ENCODE results near the gene UBE2V1. TPM values are rescaled to one million over a fixed set of nuclear protein-coding genes. Genes with fewer than 3 reads are reported as not detected.
"Not testable (repeated sequence)": the region's sequence is repeated elsewhere in the genome, so short reads cannot be mapped to it uniquely, and the experiment has no call there.

Gene UBE2V1
- 112 TPM for polyA plus RNA-seq (ENCODE audit: insufficient read length)

DNA sequence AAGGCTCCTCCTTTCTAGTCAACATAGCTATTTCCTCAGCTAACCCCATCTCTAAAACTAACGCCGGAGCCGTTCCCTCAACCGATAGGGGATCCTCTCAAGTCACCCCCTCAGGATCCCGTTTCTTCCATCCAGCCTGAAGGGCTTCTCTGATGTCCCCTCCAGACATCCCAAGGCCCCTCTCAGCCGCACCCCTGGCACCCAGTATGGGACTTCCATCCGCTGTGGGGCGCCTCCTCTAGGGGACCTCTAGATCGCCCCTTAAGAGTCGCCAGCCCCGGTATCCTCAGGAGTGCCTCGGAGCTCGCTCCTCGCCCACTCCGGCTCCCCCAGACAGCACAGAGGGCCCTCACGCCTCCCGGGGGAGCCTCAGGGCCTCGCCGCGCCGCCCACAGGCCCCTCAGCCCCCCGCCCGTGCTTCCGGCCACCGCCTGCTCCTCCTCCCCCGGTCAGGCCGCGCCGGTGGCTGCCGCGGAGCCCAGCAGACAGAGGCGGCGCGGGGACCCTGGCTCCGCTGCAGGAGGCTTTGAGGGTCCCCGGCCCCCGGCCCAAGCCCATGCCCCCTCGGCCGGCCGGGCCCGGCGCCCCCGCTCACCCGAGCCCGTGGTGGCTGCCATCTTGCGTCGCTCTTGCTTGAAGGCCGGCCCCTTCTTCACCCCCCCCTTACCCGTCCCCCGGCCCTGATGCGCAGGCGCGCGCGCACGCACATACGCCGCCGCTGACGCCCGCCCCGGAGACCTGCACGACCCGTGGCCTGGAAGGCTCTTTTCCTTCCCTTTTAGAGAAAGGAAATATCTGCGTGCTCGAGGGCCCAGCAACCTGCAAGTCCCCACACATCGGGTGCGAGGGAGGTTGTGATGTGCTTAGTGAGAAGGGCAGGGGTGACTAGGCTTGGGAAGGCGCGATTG lies at the start of gene UBE2V1:
UBE2V1 (minus strand) TSS at position 639 of the 908 bp plus-strand sequence; CDS start at position 617, 22 bp downstream.
- peak; percentile 94 for DNase-seq

GRCh38 chr20:50161494-50161893 lies 48.5 kb upstream of the UBE2V1 start:
- DNase-seq: not testable (repeated sequence)

DNA sequence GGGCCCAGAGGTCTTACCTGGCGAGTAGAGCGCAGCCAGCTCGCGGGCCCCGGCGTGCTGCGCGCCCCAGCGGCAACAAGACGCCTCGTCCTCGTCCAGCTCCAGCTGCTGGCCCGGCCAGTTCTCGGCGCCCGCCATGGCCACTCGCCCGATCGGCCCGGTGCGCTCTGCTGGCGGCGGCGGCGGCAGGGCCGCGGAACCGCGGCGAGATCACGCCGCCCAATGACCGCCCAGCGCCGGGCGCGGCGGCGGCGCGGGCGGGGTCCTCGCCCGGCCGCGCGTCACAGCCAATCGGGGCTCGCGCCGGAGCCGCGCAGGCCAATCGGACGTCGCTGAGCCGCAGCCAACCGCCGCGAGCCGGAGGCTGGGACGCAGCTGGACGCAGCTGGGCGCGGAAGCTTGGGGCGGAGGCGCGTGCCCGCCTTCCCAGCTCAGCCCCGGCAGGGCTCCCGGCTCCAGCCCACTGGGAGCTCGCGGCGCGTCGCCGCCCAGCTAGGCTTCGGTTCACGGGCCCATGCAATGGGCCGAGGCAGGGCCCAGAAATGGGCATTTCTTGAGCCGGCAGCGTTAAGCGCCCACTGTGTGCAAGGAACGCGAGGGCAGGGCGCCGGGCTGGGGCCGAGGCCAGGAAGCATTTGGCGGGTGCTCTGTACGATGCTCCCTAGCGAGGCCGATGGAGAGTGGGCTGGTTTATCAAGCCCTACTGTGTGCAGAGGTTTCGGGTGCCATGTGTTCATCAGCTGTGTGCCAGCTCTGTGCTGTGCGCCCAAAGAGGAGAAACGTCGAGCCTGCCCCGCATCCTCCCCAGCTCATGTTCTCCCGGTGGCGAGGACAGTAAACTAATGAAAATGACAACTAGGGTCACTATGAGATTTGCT lies 40.8 kb upstream of the UBE2V1 start, which contains the start of gene PEDS1:
PEDS1 (minus strand) TSS at position 224 of the 878 bp plus-strand sequence; CDS start at position 138, 86 bp downstream.
- DNase-seq: peak; percentile 94

DNA sequence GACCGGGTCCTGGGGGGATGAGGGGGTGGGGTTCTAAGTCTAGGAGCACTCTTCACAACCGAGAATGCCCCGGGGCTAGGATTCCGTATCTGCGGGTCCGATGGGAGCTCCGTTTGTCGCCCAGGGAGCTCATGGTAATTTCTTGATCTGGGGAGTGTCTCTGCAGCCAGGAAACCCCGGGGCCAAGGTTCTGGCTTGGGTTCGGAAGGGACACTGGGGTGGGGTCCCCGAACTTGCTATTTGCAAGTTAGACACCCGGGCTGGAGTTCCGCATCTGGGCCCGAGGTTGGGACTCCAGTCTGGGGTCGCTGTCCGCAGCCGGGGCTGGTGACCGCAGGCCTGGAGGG lies 40.2 kb upstream of the UBE2V1 start:
- no peak for DNase-seq

GRCh38 chr20:50152394-50153152 lies 39.6 kb upstream of the UBE2V1 start:
- no peak for DNase-seq

DNA sequence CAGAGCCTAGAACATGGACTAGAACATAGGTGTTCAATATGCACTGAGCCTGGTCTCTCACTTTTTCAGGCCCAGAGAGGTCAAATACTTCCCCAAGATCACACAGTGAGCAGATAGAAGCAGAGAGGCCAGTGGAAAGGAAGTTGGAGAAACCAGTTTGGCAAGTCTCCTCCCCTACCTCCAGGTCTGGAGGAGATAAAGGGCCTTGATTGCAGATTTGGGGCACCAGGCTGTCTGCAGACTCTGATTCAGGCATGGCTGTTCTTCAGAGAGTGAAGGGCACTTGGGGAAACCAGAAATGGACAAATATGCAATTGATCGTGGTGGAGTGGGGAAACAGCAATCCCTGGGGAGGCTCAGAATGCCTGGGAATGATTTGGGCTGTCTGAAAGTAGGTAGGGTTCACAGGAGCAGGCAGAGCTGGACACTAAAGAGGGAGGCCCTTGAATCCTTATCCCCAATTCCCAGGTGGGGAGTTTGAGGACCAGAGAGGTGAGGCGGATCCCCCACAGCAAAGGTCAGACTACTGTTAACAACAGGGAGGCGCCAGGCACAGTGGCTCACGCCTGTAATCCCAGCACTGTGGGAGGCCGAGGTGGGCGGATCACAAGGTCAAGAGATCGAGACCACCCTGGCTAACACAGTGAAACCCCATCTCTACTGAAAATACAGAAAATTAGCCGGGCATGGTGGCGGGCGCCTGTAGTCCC lies 38.2 kb upstream of the UBE2V1 start:
- DNase-seq: no peak

DNA sequence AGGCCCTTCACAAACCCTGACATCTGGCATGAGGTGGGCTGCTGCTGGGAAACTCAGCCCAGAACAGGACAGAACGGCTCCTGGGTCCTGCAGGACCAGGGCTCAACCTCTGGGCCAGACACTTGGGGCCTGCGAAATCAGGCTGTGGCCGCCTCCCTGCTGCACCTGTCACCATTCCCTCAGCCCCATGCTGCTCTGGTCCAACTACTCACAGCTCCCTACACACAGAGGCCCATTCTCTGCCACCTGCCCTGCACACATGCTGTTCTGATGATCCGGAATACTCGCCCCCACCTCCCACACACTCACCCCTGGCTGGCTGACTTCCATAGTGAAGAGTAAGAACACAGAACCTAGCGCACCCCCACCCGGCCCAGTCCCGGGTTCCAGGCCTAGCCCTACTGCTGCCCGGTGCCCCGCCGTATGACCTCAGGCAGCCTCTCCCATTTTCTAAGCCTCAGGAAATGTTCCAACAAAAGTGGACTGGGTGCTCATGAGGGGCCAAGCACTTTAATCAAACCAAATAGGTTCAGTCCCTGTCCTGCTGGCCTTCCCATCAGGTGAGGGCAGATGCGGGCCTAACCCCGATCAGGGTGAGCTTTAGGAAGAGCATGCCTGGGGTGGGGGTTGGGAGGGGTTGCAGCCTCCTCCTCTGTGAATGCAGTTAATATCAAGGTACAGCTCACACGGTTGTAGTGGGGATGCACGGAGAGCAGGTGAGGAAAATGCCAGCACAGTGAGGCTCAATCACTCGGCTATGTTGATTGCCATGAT lies 36.7 kb upstream of the UBE2V1 start:
- DNase-seq: no peak

DNA sequence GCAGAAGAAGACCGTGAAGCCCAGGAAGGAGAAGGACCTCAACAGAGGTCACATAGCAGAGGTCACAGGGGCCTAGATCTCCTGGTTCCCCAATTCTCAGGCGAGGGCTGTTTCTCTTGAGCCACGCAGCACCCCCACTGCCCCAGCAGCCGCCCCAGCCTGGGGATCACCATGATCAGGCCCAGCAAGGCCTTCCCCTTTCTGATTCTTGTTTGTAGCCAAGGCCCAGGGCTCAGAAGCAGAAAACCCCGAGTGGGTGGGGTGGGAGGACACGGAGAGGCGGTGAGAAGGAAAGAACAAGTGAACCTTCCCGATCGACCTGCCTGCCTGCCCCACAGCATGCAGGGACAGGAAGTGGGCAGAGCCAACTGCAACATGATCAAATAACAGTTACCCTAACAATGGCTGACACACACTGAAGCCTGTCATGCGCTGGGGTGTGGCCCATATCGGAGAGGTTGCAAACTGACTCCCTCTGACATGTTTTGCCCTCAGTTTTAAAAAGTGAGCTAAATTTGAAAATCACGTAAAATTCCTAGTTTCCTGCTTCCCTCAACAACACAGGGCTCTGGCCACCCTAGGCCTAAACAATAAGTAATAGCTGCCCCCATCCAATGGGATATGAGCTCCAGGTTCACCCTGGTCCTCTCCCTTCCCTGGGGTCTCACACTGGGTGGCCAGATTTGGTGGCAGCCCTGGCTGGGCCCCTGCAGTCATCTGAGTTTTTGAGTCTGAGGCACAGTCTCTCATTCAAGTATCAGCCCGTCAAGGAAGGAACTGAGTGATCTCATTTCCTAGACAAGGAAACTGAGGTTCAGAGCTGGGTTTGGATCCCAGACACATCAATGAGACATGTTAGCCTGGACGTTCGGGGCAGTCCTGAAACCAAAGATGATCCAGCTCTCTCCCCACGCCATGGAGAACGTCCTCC lies 34.0 kb upstream of the UBE2V1 start:
- DNase-seq: no peak

GRCh38 chr20:50146214-50146613 lies 33.3 kb upstream of the UBE2V1 start:
- no peak for DNase-seq

- DNase-seq: no peak
Measured at GRCh38 chr20:50145566-50145965, 32.6 kb upstream of the UBE2V1 start.

- no peak for DNase-seq
Measured at GRCh38 chr20:50144362-50144761, 31.4 kb upstream of the UBE2V1 start.

DNA sequence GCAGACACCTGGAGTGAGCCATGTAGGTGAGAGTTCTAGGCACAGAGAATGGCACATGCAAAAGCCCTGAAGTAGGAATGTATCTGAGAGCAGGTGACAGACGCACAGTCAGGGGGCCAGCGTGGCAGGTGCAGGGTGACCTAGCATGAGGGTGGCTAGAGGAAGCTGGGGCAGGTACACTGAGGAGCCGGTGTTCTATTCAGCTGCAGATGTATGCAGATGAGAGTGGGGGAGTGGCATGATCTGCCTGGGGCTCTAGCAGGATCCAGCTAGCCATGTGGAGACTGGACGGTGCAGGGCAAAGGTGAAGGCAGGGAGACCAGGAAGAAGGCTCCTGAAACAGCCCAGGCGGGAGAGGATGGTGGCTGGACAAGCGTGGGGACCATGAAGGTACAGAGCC lies 29.9 kb upstream of the UBE2V1 start:
- DNase-seq: no peak

- no peak for DNase-seq
Measured at GRCh38 chr20:50141811-50142561, 29.0 kb upstream of the UBE2V1 start.

DNA sequence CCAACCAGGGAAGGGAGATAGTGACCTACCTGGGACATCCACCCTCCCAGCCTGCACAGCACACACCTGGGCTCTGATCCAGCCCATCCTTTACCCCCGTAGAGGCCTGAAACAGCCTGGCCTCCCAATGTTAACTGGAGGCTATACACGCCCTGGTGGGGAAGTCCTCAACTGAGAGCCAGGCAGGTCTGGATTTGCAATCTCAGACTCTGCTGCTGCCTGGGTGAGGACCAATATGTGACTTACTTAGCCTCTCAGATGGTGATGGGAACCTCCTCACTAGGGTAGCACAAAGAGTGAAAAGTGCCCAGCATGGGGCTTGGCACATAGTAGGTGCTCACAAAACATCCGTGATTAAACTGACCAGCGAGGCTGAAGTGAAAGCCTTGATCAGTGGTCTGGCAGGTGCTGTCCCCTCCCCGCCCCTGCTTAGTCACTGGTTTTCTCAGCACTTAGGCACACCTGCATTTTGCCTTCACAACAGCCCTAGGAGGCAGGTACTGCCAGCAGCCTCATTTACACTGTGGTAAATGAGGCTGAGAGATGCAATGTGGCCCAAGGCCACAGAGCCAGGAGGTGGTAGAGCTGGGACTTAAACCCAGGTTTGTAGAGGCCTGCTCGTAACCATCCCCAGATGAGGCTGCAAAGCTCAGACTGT lies 28.2 kb upstream of the UBE2V1 start:
- DNase-seq: no peak

- no peak for DNase-seq
Measured at GRCh38 chr20:50140339-50140859, 27.4 kb upstream of the UBE2V1 start.

GRCh38 chr20:50138479-50139393 lies 25.8 kb upstream of the UBE2V1 start:
- no peak for DNase-seq

- no peak for DNase-seq
Measured at GRCh38 chr20:50138120-50138478, 25.1 kb upstream of the UBE2V1 start.

All from hindlimb muscle (tissue), 1 donor.